Measurements from ENCODE around the gene GRK5. TPM values are rescaled to one million over a fixed set of nuclear protein-coding genes. Genes with fewer than 3 reads are reported as not detected.

Gene GRK5
- total RNA-seq, 4 donors from 2014 or later: 6.2 to 12.5 (median 9.1) TPM

DNA sequence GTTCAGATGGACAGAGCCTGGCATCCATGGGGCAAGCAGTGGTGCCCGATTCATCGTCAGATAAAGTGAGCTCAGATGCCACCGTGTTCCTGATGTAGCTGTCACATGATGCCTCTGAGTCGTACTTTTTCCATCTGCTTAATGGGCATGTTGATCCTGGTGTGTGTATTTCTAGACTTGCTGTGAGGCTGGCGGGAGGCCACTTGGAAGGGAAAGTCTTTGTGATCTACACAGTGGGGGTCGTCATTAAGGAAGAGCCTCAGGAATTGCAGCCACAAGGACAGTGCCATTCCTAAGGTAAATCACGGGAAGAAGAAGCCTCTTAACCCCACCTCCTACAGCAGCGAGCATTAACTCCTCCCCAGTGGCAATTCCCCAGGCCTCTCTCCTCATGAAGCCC is 272.2 kb downstream of the GRK5 start:
- no peaks in the 10 kb centered on the region for H3K4me1 ChIP-seq
- H3K36me3 ChIP-seq: no peaks in the 10 kb centered on the region
- no peak overlapping the region for H3K4me3 ChIP-seq
- in situ Hi-C loops (cut with MboI; ENCODE audit: low sequenced_read_pairs in 4 of 4) (no loop called here), intact Hi-C loops (cut with DNase I; ENCODE audit: low total_unique reads) (no loop called here)
- H3K9me3 ChIP-seq: no peaks in the 10 kb centered on the region
- H3K27me3 ChIP-seq: peaks cover 11 to 20% (median 16%) of the 10 kb centered on the region in 3 donors
- DNase-seq (no peak), ATAC-seq (no peak)
- no peak overlapping the region for H3K27ac ChIP-seq
- TF ChIP-seq POLR2A (IDR thresholded peaks at IDR 0.05): no peak
- TF ChIP-seq, protein P1, sequence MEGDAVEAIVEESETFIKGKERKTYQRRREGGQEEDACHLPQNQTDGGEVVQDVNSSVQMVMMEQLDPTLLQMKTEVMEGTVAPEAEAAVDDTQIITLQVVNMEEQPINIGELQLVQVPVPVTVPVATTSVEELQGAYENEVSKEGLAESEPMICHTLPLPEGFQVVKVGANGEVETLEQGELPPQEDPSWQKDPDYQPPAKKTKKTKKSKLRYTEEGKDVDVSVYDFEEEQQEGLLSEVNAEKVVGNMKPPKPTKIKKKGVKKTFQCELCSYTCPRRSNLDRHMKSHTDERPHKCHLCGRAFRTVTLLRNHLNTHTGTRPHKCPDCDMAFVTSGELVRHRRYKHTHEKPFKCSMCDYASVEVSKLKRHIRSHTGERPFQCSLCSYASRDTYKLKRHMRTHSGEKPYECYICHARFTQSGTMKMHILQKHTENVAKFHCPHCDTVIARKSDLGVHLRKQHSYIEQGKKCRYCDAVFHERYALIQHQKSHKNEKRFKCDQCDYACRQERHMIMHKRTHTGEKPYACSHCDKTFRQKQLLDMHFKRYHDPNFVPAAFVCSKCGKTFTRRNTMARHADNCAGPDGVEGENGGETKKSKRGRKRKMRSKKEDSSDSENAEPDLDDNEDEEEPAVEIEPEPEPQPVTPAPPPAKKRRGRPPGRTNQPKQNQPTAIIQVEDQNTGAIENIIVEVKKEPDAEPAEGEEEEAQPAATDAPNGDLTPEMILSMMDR (IDR thresholded peaks at IDR 0.05 in 4 of 5, conservative IDR thresholded peaks at IDR 0.05 in 1 of 5): no peak

DNA sequence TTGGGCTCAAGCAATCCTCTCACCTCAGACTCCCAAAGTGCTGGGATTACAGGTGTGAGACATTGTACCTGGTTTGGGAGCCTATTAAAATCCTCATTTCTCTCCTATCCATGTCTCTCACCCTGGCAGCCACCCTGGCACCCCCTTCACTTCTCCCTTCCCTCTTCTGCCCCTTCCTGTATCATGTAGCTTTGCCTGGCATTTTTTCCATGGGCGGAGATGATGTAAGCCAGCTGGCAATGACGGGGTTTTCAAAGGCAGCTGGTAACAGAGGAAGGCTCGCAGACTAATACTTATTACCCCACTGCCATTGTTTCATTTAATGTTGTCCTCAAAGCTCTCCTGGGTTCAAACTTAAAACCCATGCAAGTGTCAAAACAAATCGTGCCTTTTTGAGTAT is 273.3 kb downstream of the GRK5 start:
- ATAC-seq: no peak
- Histone ChIP-seq H3K27me3 (peaks cover 11 to 20% (median 16%) of the 10 kb centered on the region in 3 donors), H3K4me1 (no peaks in the 10 kb centered on the region), H3K27ac (no peak overlapping the region), H3K36me3 (no peaks in the 10 kb centered on the region), H3K4me3 (no peak overlapping the region), H3K9me3 (no peaks in the 10 kb centered on the region)
- TF ChIP-seq, protein P1 (IDR thresholded peaks at IDR 0.05 in 4 of 5, conservative IDR thresholded peaks at IDR 0.05 in 1 of 5): no peak
- TF ChIP-seq POLR2A (IDR thresholded peaks at IDR 0.05): no peak
- DNase-seq: no peak
- intact Hi-C loops (cut with DNase I; ENCODE audit: low total_unique reads) (no loop called here), in situ Hi-C loops (cut with MboI; ENCODE audit: low sequenced_read_pairs in 4 of 4) (no loop called here)

DNA sequence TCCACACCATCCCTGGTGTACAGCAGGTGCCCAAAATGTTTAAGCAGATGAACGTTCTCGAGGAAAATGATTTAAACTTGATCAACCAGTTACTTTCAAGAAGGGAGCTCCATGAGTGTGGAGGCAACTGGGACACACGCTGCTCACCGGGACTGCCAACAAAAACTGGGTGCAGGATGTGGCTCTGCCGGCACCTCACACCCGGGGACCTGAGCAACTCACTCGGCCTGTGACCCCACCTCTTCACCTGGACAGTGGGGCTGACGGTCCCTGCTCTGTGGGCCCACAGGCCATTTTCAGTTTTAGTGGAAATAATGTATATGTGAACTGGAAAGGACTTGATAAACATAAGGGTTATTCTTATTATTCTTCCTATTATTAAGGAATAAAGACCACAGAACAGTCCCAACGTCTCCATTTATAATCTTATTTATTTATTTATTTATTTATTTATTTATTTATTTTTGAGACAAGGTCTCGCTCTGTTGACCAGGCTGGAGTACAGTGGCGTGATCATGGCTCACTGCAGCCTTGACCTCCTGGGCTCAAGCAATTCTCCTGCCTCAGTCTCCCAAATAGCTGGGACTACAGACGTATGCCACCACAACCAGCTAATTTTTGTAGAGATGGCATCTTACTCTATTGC is 274.5 kb downstream of the GRK5 start:
- in situ Hi-C loops (cut with MboI; ENCODE audit: low sequenced_read_pairs in 4 of 4) (no loop called here), intact Hi-C loops (cut with DNase I; ENCODE audit: low total_unique reads) (no loop called here)
- H3K4me3 ChIP-seq: no peak overlapping the region
- no peaks in the 10 kb centered on the region for H3K36me3 ChIP-seq
- TF ChIP-seq, protein P1 (IDR thresholded peaks at IDR 0.05 in 4 of 5, conservative IDR thresholded peaks at IDR 0.05 in 1 of 5): no peak
- TF ChIP-seq POLR2A (IDR thresholded peaks at IDR 0.05): no peak
- no peak for ATAC-seq
- no peak for DNase-seq
- H3K27me3 ChIP-seq: peaks cover 11 to 18% (median 16%) of the 10 kb centered on the region in 3 donors
- H3K9me3 ChIP-seq: no peaks in the 10 kb centered on the region
- H3K27ac ChIP-seq: no peak overlapping the region
- H3K4me1 ChIP-seq: no peaks in the 10 kb centered on the region

DNA sequence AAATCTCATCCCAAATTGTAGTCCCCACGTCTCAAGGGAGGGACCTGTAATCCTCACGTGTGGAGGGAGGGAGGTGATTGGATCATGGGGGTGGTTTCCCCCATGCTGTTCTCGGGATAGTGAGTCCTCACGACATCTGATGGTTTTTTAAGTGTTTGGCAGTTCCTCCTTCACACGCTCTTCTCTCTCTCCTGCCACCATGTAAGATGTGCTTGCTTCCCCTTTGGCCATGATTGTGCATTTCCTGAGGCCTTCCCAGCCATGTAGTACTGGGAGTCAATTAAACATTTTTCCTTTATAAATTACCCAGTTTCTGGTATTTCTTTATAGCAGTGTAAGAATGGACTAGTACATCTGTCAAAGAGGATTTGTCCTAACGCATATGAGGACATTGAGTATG is 275.6 kb downstream of the GRK5 start:
- no peaks in the 10 kb centered on the region for H3K4me1 ChIP-seq
- ATAC-seq (no peak), DNase-seq (no peak)
- H3K27ac ChIP-seq: no peak overlapping the region
- in situ Hi-C loops (cut with MboI; ENCODE audit: low sequenced_read_pairs in 4 of 4): no loop called here
- intact Hi-C loops (cut with DNase I; ENCODE audit: low total_unique reads): no loop called here
- peaks cover 11 to 16% (median 11%) of the 10 kb centered on the region in 3 donors for H3K27me3 ChIP-seq
- no peak overlapping the region for H3K4me3 ChIP-seq
- no peaks in the 10 kb centered on the region for H3K36me3 ChIP-seq
- TF ChIP-seq POLR2A (IDR thresholded peaks at IDR 0.05): no peak
- TF ChIP-seq, protein P1 (IDR thresholded peaks at IDR 0.05 in 4 of 5, conservative IDR thresholded peaks at IDR 0.05 in 1 of 5): no peak
- H3K9me3 ChIP-seq: no peaks in the 10 kb centered on the region

DNA sequence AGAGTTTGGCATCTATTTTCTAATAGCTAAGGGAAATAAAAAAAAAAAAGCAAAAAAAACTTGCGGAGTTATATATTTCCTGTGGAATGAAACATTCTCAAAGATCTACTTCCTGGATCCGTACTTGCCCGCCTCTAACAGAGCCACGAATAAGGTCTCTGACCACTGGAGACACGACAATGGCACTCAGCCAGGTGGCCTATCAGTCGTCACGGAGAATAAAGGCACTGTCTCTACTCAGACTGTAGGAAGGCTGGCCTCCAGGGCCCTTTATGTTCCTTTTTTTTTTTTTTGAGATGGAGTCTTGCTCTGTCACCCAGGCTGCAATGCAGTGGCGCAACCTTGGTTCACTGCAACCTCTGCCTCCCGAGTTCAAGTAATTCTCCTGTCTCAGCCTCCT is 276.5 kb downstream of the GRK5 start:
- H3K4me1 ChIP-seq: no peaks in the 10 kb centered on the region
- no peaks in the 10 kb centered on the region for H3K9me3 ChIP-seq
- no peak overlapping the region for H3K27ac ChIP-seq
- in situ Hi-C loops (cut with MboI; ENCODE audit: low sequenced_read_pairs in 4 of 4): no loop called here
- H3K36me3 ChIP-seq: no peaks in the 10 kb centered on the region
- DNase-seq (no peak), ATAC-seq (no peak)
- no peak for TF ChIP-seq POLR2A (IDR thresholded peaks at IDR 0.05)
- TF ChIP-seq, protein P1 (IDR thresholded peaks at IDR 0.05 in 4 of 5, conservative IDR thresholded peaks at IDR 0.05 in 1 of 5): no peak
- intact Hi-C loops (cut with DNase I; ENCODE audit: low total_unique reads): no loop called here
- H3K4me3 ChIP-seq: no peak overlapping the region
- H3K27me3 ChIP-seq: peaks cover 10 to 16% (median 11%) of the 10 kb centered on the region in 3 donors
